HG02970 (cell line): ENCODE data around the gene CASKIN2.
"Not testable (repeated sequence)": the region's sequence is repeated elsewhere in the genome, so short reads cannot be mapped to it uniquely, and the experiment has no call there.

ENCODE experiments used
- ATAC-seq: cut with Tn5 transposase; IDR thresholded peaks from one replicate; pipeline ENCODE4 v1.9.1; 2021; ENCODE audit warnings: mild to moderate bottlenecking, moderate library complexity, moderate number of reproducible peaks; ENCODE audit not compliant: unreplicated experiment, low FRiP score

Gene CASKIN2

GRCh38 chr17:75521951-75522727, 6.8 kb upstream of the CASKIN2 start:
- ATAC-seq: no peak

GRCh38 chr17:75521290-75521689, 6.0 kb upstream of the CASKIN2 start:
- ATAC-seq: no peak

- not testable (repeated sequence) for ATAC-seq
Measured at GRCh38 chr17:75520413-75520812, 5.1 kb upstream of the CASKIN2 start.

- no peak for ATAC-seq
Measured at GRCh38 chr17:75518983-75519537, 3.7 kb upstream of the CASKIN2 start.

DNA sequence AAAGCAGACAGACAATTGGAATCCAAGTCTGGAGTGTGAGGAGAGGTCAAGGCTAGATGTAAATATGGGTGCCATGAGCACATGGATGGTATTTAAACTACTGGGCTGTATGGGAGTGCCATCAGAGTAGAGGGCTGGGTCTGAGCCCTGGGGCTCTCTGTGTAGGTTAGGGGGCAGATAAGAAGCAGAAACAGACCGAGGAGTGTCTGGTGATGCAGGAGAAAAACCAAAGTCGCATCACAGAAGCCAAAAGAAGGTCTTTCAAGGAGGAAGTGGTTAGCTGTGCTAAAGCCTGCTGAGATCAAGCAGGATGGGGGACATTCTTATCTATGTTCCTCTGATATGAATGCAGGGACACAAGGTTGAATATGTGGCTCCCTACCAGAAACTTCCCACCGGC, 2.9 kb upstream of the CASKIN2 start:
- ATAC-seq: no peak

DNA sequence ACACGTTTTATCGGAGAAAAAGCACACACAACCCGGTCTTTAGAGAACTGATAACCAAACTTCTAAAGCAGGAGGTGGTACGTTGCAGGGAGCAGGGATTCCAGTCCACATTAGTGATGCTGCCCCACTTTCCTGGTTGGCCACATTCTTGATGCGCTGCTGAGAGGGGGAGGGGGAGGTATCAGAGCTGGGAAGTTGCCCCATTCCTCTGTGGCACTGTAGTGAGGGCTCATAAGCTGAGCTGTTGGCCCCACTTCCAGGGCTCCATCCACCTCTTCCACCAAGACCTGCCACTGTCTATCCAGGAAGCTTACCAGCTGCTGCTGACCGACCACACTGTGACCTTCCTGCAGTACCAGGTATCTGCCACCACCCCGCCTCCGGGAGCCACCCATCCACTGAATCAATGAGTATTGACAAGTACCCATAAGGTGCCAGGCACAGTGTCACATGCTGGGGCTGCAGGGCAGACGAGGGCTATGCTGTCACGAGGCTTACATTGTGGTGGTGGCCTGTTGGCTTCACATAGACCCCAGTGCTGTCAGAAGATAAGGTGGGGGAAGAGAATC, 2.0 kb upstream of the CASKIN2 start:
- no peak for ATAC-seq

GRCh38 chr17:75516619-75517296, 1.4 kb upstream of the CASKIN2 start:
- peak; percentile 22 for ATAC-seq

- ATAC-seq: peak; percentile 75
Measured at GRCh38 chr17:75516255-75516618, 900 bp upstream of the CASKIN2 start, which contains the start of gene TSEN54. TSS of gene TSEN54 (plus strand) at chr17:75516528. CDS start at chr17:75516561, 33 bp downstream.

GRCh38 chr17:75514919-75515495, 330 bp downstream of the CASKIN2 start:
- no peak for ATAC-seq

DNA sequence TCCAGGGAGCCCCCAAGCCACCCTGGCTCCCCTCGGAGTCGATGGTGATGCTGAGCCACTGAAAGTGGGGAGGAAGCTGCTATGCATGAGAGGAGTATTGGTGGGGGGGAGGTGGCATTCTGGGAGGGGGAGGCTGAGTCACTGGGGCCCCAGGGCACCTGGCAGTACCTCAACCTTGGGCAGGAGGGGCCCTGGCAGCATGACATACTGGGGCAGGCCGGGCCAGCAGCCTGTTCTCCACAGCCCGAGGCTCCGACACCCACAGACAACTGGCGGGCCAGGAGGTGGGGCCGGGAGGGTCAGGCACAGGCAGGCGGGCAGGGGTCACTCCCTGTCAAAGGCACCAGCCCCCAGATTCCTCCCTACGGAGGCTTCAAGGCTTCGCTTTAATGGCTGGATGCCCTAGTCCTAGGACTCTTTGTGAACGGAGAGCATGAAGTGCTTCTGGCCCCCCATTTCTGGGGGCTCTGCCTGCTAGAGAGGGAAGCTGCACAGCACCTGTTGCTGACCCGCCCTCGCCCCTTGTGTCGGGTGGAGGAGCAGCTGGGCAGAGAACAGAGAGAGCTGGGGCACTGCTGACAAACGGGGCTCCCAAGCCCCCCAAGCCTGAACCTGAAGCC, 928 bp downstream of the CASKIN2 start:
- no peak for ATAC-seq

GRCh38 chr17:75513641-75514000, 1.7 kb downstream of the CASKIN2 start:
- no peak for ATAC-seq

GRCh38 chr17:75512926-75513640, 2.3 kb downstream of the CASKIN2 start:
- no peak for ATAC-seq

DNA sequence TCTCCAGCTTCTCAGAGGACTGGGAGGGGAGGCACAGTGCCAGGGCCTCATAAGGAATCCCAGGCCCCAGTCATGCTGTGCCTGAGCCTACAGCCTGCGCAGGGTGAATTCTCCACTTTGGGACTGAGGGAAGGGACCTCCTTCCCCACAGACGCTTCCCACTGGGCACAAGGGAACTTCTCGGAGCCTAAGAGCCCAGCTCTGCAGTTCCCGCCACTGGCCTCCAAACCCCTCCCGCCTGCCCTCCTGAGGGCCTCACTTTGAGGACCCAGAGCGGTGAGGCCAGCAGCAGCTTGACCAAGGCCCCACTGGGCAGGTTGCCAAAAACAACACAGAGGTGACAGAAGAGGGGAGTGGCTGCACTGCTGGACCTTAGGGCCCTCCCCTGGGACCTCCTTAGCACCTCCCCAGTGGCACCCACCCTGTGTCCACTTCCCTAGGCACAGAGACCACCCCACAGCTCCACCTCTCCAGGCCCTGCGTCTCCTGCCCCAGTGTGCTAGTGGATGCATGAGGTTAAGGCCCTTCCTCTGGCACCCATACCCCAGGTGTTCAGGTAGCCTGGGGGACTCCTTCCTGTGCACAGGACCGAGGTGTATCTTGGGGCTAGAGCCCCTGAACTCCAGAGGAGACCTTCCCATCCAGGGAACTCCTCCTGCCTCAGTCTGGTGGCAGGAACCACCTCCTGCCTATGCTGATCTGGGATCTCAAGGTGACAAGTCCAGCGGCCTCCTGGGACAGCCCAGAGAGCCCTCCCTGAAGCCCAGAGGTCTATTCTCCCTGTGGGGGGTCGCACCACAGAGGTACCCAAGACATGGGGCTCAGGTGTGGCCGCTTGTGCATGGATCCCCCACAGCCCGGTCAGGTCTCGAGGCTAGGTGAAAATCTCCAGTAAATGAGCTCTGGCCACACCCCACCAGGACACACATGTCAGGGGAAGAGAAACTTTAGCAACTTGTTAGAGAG, 3.4 kb downstream of the CASKIN2 start:
- ATAC-seq: no peak

- no peak for ATAC-seq
Measured at GRCh38 chr17:75511270-75511609, 4.1 kb downstream of the CASKIN2 start.

- no peak for ATAC-seq
Measured at GRCh38 chr17:75509528-75510258, 5.6 kb downstream of the CASKIN2 start.

GRCh38 chr17:75508931-75509361, 6.4 kb downstream of the CASKIN2 start:
- ATAC-seq: no peak

DNA sequence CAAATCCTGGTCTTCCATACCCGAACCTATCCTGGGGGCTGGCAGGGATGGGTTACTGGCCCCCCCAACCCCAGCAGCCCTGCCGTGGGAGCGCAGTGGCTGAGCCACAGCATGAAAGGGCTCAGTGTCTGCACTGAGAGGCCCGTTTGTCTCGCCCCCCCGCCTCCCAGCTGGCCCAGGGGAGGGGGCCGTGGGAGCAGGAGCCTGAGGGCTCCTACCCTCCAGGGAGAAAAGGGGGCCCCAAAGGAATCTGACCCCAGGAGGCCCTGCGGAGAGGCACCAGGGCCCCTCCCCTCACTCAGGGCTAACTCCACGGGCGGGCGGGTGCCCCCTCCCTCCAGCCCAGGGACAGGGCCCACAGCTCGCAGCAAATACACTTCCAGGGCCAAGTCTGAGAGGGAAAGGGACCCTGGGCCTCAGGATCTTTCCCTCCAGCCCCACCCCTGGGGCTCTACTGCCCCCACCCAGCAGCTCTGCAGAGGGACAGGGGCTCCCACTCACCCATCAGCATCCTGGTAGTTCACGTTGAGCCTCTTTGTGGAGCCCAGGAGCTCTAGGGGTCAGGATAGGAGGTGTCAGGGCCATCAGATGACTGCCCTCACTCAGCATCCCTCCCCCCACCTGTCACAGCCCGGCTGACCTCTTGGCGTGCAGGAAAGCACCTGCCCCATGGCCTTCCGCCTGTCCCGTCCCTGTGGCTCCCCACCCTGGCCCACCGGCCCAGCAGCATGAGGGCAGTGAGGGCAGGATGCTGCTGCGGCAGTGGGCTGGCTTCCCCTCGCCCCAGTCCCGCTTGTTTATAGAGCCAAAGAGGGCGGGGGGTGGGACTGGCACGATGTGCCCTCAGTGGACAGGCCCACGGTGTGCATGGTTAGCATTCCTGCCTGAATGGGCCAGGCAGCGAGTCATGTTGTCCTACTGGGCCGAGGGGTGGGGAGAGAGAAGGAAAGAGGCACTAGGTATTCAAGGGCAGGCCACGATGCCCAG, 7.3 kb downstream of the CASKIN2 start:
- ATAC-seq: no peak
